GM21381 (cell line): ENCODE results near the gene AGFG2.

Experiments
- ATAC-seq: cut with Tn5 transposase; IDR thresholded peaks from one replicate; pipeline ENCODE4 v1.9.1; 2021; ENCODE audit warnings: mild to moderate bottlenecking, moderate library complexity; ENCODE audit not compliant: unreplicated experiment

The AGFG2 gene

GRCh38 chr7:100570954-100571828 is 32.2 kb downstream of the AGFG2 start:
- no peak for ATAC-seq

- no peak for ATAC-seq
These were observed 32.8 kb downstream of the AGFG2 start for GRCh38 chr7:100571829-100572116.

GRCh38 chr7:100572281-100572948 is 33.4 kb downstream of the AGFG2 start:
- ATAC-seq, result no peak

- no peak for ATAC-seq
These were observed 34.1 kb downstream of the AGFG2 start for GRCh38 chr7:100572949-100573675.

GRCh38 chr7:100573691-100574361 is 34.8 kb downstream of the AGFG2 start, which contains the start of gene SAP25:
Gene SAP25, minus strand, starts transcription at chr7:100573900. Its CDS starts 158 bp downstream, at chr7:100573742.
- ATAC-seq, result no peak

- ATAC-seq, result no peak
These were observed 35.6 kb downstream of the AGFG2 start for GRCh38 chr7:100574362-100575205.

- ATAC-seq, result no peak
These were observed 36.2 kb downstream of the AGFG2 start for GRCh38 chr7:100575206-100575631.

- ATAC-seq, result no peak
These were observed 36.9 kb downstream of the AGFG2 start for GRCh38 chr7:100575746-100576383.

- no peak for ATAC-seq
These were observed 37.5 kb downstream of the AGFG2 start for GRCh38 chr7:100576384-100576993.

- no peak for ATAC-seq
These were observed 38.1 kb downstream of the AGFG2 start for GRCh38 chr7:100577103-100577502.

GRCh38 chr7:100577507-100577906 is 38.5 kb downstream of the AGFG2 start:
- no peak for ATAC-seq

GRCh38 chr7:100578246-100579183 is 39.5 kb downstream of the AGFG2 start:
- ATAC-seq, result no peak

GRCh38 chr7:100580466-100581283 is 41.7 kb downstream of the AGFG2 start:
- no peak for ATAC-seq

GRCh38 chr7:100582041-100582579 is 43.1 kb downstream of the AGFG2 start:
- no peak for ATAC-seq

- no peak for ATAC-seq
These were observed 43.6 kb downstream of the AGFG2 start for GRCh38 chr7:100582650-100583049.

GRCh38 chr7:100583132-100584053 is 44.4 kb downstream of the AGFG2 start:
- no peak for ATAC-seq
